GM19035 (cell line): Measurements from ENCODE around the gene RBM25.

Experiments used
- ATAC-seq: cut with Tn5 transposase; IDR thresholded peaks from one replicate; pipeline ENCODE4 v1.9.1; 2021; ENCODE audit not compliant: unreplicated experiment

Gene RBM25

GRCh38 chr14:73102806-73103497 is 44.6 kb downstream of the RBM25 start:
- no peak for ATAC-seq

- ATAC-seq: no peak
Observed at GRCh38 chr14:73105050-73105449, 46.7 kb downstream of the RBM25 start.

- ATAC-seq: no peak
Observed at GRCh38 chr14:73105727-73106126, 47.4 kb downstream of the RBM25 start.

GRCh38 chr14:73116079-73116665 is 57.8 kb downstream of the RBM25 start:
- ATAC-seq: no peak

- ATAC-seq: no peak
Observed at GRCh38 chr14:73124180-73124894, 66.0 kb downstream of the RBM25 start.

- no peak for ATAC-seq
Observed at GRCh38 chr14:73125169-73125588, 66.8 kb downstream of the RBM25 start.

- no peak for ATAC-seq
Observed at GRCh38 chr14:73125746-73126145, 67.4 kb downstream of the RBM25 start.

- no peak for ATAC-seq
Observed at GRCh38 chr14:73133795-73134194, 75.5 kb downstream of the RBM25 start.

GRCh38 chr14:73136085-73136386 is 77.7 kb downstream of the RBM25 start:
- no peak for ATAC-seq

- ATAC-seq: peak; percentile 90
Observed at GRCh38 chr14:73136387-73137225, 78.3 kb downstream of the RBM25 start, which contains the start of gene PSEN1. Gene PSEN1, plus strand, starts transcription at chr14:73136507. Its CDS starts 11,513 bp downstream, at chr14:73148020.

GRCh38 chr14:73140811-73141323 is 82.5 kb downstream of the RBM25 start:
- no peak for ATAC-seq

- ATAC-seq: no peak
Observed at GRCh38 chr14:73142216-73142615, 83.9 kb downstream of the RBM25 start.

GRCh38 chr14:73143003-73143402 is 84.7 kb downstream of the RBM25 start:
- no peak for ATAC-seq

- no peak for ATAC-seq
Observed at GRCh38 chr14:73143617-73144016, 85.3 kb downstream of the RBM25 start.

GRCh38 chr14:73145371-73145770 is 87.0 kb downstream of the RBM25 start:
- no peak for ATAC-seq

- ATAC-seq: no peak
Observed at GRCh38 chr14:73146111-73146510, 87.8 kb downstream of the RBM25 start.

- no peak for ATAC-seq
Observed at GRCh38 chr14:73149753-73150152, 91.4 kb downstream of the RBM25 start.

- no peak for ATAC-seq
Observed at GRCh38 chr14:73153272-73153671, 94.9 kb downstream of the RBM25 start.

- ATAC-seq: no peak
Observed at GRCh38 chr14:73162251-73162650, 103.9 kb downstream of the RBM25 start.

- no peak for ATAC-seq
Observed at GRCh38 chr14:73166399-73166798, 108.1 kb downstream of the RBM25 start.

GRCh38 chr14:73167727-73168126 is 109.4 kb downstream of the RBM25 start:
- no peak for ATAC-seq
